H1 (cell line): ENCODE measurements around the gene LNPK. TPM values are rescaled to one million over a fixed set of nuclear protein-coding genes. Genes with fewer than 3 reads are reported as not detected.

Experiments used
- CEBPB ChIP-seq: IDR thresholded peaks from 2 replicates; pipeline ENCODE4 v1.6.1; 2012; ENCODE audit warnings: low read depth, low read length
- CHD7 ChIP-seq: fragments of 300-600 bp; sonication (generic); IDR thresholded peaks from 2 replicates; pipeline ENCODE4 v1.7.1; 2012; ENCODE audit warnings: low read length, moderate library complexity, mild to moderate bottlenecking, inconsistent platforms; ENCODE audit not compliant: insufficient replicate concordance
- CTBP2 ChIP-seq: IDR thresholded peaks from 2 replicates; pipeline ENCODE4 v1.7.0; 2011; ENCODE audit warnings: borderline replicate concordance, mild to moderate bottlenecking, moderate library complexity, mixed read lengths, low read length; ENCODE audit not compliant: insufficient read depth, insufficient read length
- EGR1 ChIP-seq: IDR thresholded peaks from 2 replicates; pipeline ENCODE4 v1.6.1; 2011; ENCODE audit warnings: low read depth, low read length, borderline replicate concordance
- KDM5A ChIP-seq: fragments of 200-600 bp; IDR thresholded peaks from 2 replicates; pipeline ENCODE4 v1.7.1; 2012; ENCODE audit warnings: mild to moderate bottlenecking, low read length, inconsistent platforms, mixed read lengths
- MAFK ChIP-seq: IDR thresholded peaks from 2 replicates; pipeline ENCODE4 v1.6.1; 2012; ENCODE audit warnings: low read depth, mild to moderate bottlenecking, improper control_type of control experiment, low read length
- POU5F1 ChIP-seq: IDR thresholded peaks from 2 replicates; pipeline ENCODE4 v1.6.1; 2011; ENCODE audit warnings: low read depth, mild to moderate bottlenecking, low read length, moderate library complexity
- polyA plus RNA-seq, 7 experiments: library from polyadenylated mRNA; depleted of rRNA in 3 of 7; stranded (reverse) in 5 of 7; unstranded in 2 of 7; fragments of >200 nt in 5 of 7; fragments of 200-250 nt in 2 of 7; gene quantifications; 1 replicate in 5 of 7; 2 replicates in 1 of 7; 4 replicates in 1 of 7; pipeline versions ENCODE4 v1.2.1 to v1.2.3, GENCODE V29; 2011 to 2013; ENCODE audit warnings: missing spikeins in 2 of 7, mixed read lengths in 2 of 7
- total RNA-seq: library from RNA; stranded (reverse); fragmentation: NEBNext Ultra II Directional; extraction: Animal tissue kit (Norgen Biotek cat#: 25700); gene quantifications from 2 replicates; pipeline ENCODE4 v1.2.1, GENCODE V29; 2021

LNPK gene
- total and polyA plus RNA-seq, 2 of the 8 experiments (the other 6 are each of a cell fraction or from before 2014, with no cell fraction given): 3.1 to 10.3 TPM

GRCh38 chr2:175918935-175919334 is 83.1 kb downstream of the LNPK start (continued):
- TF ChIP-seq CHD7 (no peak), POU5F1 (no peak), MAFK (no peak), CTBP2 (no peak), CEBPB (no peak), EGR1 (no peak), KDM5A (no peak)
- TF ChIP-seq, all 59 proteins: peak for 0
